ENCODE results near the gene SYTL1.

Gene SYTL1

GRCh38 chr1:27391511-27392095, 49.8 kb downstream of the SYTL1 start:
- no peak overlapping the region for H3K4me3 ChIP-seq (ENCODE audit: low read depth, low read length)
- no peak for TF ChIP-seq CTCF (IDR thresholded peaks at IDR 0.05; ENCODE audit: borderline replicate concordance, insufficient read depth, low read depth, low read length)

- peak; percentile 61 for TF ChIP-seq CTCF (IDR thresholded peaks at IDR 0.05; ENCODE audit: borderline replicate concordance, insufficient read depth, low read depth, low read length)
- peak within 1 kb of the TSS; percentile 58 for H3K4me3 ChIP-seq (ENCODE audit: low read depth, low read length)
Observed at GRCh38 chr1:27392096-27392777, 50.4 kb downstream of the SYTL1 start, which contains the start of gene GPR3. Gene GPR3 (plus strand): TSS chr1:27392622. CDS start chr1:27393799, 1,177 bp downstream.

GRCh38 chr1:27392778-27393635, 51.2 kb downstream of the SYTL1 start:
- peak; percentile 19; the same call in 1 of the 2 replicates for TF ChIP-seq CTCF (IDR thresholded peaks at IDR 0.05; ENCODE audit: borderline replicate concordance, insufficient read depth, low read depth, low read length)
- peak overlapping the region; percentile 58 for H3K4me3 ChIP-seq (ENCODE audit: low read depth, low read length)

DNA sequence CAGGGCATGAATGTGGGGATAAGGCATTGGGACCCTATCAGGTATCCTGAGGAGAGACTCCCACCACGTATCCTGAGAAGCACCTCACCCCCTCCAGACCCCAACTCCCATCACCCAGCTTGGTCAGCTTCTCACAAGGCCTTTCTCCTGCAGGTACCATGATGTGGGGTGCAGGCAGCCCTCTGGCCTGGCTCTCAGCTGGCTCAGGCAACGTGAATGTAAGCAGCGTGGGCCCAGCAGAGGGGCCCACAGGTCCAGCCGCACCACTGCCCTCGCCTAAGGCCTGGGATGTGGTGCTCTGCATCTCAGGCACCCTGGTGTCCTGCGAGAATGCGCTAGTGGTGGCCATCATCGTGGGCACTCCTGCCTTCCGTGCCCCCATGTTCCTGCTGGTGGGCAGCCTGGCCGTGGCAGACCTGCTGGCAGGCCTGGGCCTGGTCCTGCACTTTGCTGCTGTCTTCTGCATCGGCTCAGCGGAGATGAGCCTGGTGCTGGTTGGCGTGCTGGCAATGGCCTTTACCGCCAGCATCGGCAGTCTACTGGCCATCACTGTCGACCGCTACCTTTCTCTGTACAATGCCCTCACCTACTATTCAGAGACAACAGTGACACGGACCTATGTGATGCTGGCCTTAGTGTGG, 51.9 kb downstream of the SYTL1 start:
- H3K4me3 ChIP-seq (ENCODE audit: low read depth, low read length): no peak overlapping the region
- TF ChIP-seq CTCF (IDR thresholded peaks at IDR 0.05; ENCODE audit: borderline replicate concordance, insufficient read depth, low read depth, low read length): no peak

DNA sequence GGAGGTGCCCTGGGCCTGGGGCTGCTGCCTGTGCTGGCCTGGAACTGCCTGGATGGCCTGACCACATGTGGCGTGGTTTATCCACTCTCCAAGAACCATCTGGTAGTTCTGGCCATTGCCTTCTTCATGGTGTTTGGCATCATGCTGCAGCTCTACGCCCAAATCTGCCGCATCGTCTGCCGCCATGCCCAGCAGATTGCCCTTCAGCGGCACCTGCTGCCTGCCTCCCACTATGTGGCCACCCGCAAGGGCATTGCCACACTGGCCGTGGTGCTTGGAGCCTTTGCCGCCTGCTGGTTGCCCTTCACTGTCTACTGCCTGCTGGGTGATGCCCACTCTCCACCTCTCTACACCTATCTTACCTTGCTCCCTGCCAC, 52.4 kb downstream of the SYTL1 start:
- no peak for TF ChIP-seq CTCF (IDR thresholded peaks at IDR 0.05; ENCODE audit: borderline replicate concordance, insufficient read depth, low read depth, low read length)

DNA sequence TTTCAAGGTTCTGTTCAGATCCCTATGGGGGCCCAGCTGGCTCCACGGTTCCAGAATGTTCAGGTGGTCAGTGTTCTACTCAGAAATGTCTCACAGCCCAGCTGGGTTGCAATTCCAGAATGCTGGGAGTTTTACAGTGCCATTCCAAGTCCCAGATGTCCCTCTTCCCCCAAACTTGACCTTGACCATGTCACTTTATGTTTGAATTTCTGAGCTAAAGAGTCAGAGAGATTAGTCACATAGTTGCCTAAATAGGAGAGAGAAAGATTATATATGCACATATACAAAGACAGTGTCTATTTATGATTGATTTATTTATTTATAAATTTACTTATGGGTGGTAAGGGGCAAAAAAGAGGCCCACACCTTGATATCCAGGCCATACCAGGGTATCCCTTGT, 53.1 kb downstream of the SYTL1 start:
- no peak for TF ChIP-seq CTCF (IDR thresholded peaks at IDR 0.05; ENCODE audit: borderline replicate concordance, insufficient read depth, low read depth, low read length)
- no peak overlapping the region for H3K4me3 ChIP-seq (ENCODE audit: low read depth, low read length)

More for the DNA sequence above, 52.4 kb downstream of the SYTL1 start:
- no peak overlapping the region for H3K4me3 ChIP-seq (ENCODE audit: low read depth, low read length)
